ENCODE results near the gene ZNF700.

DNA sequence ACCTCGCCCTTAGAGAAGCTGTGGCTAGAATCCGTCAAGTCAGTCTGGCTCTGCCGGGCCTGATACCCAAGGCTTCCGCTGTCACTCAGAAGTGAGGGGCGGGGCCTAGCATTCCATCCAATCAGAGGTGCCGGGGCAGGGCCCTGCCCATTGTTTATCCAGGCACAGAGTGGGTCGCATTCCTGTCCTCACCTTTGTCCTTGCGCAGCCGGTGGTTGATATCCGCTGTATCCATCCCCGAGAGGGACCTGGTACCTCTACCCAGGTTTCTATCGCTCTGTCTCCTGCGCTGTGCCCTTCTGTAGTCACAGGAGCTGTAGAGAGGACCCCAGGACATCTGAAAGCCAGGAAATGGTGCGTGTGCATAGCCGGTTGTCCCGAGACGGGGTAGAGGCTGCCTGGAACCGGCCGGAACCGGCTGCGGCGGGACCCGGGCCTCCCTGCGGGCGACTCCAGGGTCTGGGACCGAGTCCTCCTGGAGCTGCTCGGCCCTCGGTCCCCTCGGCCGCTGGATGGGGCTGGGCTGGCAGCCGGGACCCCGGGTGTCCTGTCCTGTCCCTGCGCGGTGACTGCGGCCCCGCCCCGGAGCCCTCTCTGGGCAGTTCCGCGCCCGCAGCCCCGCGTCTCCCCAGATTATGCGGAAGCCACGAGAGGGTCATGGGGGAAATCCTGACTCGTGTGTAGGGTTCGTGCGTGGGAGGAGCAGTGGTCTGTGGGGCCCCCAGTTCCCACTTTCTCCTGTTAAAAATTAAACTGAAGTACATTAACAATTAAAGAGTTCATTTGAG is 40.1 kb downstream of the ZNF700 start, which contains the start of gene ZNF763:
- TF ChIP-seq, protein P1, sequence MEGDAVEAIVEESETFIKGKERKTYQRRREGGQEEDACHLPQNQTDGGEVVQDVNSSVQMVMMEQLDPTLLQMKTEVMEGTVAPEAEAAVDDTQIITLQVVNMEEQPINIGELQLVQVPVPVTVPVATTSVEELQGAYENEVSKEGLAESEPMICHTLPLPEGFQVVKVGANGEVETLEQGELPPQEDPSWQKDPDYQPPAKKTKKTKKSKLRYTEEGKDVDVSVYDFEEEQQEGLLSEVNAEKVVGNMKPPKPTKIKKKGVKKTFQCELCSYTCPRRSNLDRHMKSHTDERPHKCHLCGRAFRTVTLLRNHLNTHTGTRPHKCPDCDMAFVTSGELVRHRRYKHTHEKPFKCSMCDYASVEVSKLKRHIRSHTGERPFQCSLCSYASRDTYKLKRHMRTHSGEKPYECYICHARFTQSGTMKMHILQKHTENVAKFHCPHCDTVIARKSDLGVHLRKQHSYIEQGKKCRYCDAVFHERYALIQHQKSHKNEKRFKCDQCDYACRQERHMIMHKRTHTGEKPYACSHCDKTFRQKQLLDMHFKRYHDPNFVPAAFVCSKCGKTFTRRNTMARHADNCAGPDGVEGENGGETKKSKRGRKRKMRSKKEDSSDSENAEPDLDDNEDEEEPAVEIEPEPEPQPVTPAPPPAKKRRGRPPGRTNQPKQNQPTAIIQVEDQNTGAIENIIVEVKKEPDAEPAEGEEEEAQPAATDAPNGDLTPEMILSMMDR (IDR thresholded peaks at IDR 0.05; ENCODE audit: low read depth, low read length): no peak
- TF ChIP-seq EZH2phosphoT487 (IDR thresholded peaks at IDR 0.05; ENCODE audit: low read depth): no peak

Measured in OCI-LY3 (cell line).